ENCODE results near the gene KCNA10. TPM values are rescaled to one million over a fixed set of nuclear protein-coding genes. Genes with fewer than 3 reads are reported as not detected.

The KCNA10 gene
- total RNA-seq, 2 donors from 2014 or later = not detected

DNA sequence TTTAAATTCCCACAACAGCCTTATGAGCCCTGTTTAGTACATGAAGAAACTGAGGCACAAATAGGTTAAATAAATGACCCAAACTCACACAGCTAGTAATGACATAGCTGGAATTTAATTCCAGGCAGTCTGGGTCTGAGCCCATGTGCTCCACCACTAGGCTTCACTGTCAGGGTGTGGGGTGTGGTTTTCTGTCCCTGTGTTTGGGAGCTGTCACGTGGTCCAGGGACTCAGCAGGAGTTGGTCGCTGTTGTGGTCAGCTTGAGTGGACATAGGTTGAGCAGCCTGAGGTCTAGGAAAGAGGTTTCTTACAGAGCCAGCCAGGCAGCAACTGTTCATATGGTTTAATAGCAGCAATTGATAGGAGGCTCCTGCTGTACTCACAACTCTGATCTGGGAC lies 28.0 kb upstream of the KCNA10 start:
- no peaks in the 10 kb centered on the region for H3K9me3 ChIP-seq
- H3K36me3 ChIP-seq = no peaks in the 10 kb centered on the region
- no peak for TF ChIP-seq POLR2A (IDR thresholded peaks at IDR 0.05)
- TF ChIP-seq, protein P1, sequence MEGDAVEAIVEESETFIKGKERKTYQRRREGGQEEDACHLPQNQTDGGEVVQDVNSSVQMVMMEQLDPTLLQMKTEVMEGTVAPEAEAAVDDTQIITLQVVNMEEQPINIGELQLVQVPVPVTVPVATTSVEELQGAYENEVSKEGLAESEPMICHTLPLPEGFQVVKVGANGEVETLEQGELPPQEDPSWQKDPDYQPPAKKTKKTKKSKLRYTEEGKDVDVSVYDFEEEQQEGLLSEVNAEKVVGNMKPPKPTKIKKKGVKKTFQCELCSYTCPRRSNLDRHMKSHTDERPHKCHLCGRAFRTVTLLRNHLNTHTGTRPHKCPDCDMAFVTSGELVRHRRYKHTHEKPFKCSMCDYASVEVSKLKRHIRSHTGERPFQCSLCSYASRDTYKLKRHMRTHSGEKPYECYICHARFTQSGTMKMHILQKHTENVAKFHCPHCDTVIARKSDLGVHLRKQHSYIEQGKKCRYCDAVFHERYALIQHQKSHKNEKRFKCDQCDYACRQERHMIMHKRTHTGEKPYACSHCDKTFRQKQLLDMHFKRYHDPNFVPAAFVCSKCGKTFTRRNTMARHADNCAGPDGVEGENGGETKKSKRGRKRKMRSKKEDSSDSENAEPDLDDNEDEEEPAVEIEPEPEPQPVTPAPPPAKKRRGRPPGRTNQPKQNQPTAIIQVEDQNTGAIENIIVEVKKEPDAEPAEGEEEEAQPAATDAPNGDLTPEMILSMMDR (IDR thresholded peaks at IDR 0.05) = no peak
- no peak for TF ChIP-seq POLR2AphosphoS5 (IDR thresholded peaks at IDR 0.05)
- H3K27me3 ChIP-seq (replicated peaks; ENCODE audit: insufficient read depth) = no peaks in the 10 kb centered on the region
- no peaks in the 10 kb centered on the region for H3K4me1 ChIP-seq (replicated peaks)
- DNase-seq (ENCODE audit: low spot score) = no peak
- no peak overlapping the region for H3K27ac ChIP-seq
- 70% methylated on average over 2 of the region's 2 CpGs for WGBS
- intact Hi-C loops (cut with DNase I) = no loop called here
- no peak overlapping the region for H3K4me3 ChIP-seq

DNA sequence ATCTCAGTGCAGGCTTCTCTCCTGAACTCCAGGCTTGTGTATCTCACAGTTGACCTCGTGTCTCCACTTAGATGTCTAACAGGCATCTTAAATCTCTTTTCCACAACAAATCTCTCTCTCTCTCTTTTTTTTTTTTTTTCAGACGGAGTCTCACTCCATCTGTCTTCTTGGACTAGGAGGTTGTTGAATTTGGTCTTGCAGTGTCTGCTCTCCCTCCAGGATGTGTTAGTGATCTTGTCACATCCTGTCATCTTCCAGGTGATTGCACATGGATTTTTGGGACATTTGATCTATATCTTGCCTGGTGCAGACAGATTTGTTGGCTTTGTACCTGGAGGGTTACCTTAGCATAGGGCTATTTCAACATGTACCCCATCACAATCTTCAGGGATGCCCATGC lies 26.5 kb upstream of the KCNA10 start:
- H3K36me3 ChIP-seq = no peaks in the 10 kb centered on the region
- DNase-seq (ENCODE audit: low spot score) = no peak
- H3K9me3 ChIP-seq = no peaks in the 10 kb centered on the region
- intact Hi-C loops (cut with DNase I) = no loop called here
- no peak overlapping the region for H3K4me3 ChIP-seq
- TF ChIP-seq POLR2AphosphoS5 (IDR thresholded peaks at IDR 0.05) (no peak), POLR2A (IDR thresholded peaks at IDR 0.05) (no peak)
- no peak overlapping the region for H3K27ac ChIP-seq
- no peaks in the 10 kb centered on the region for H3K27me3 ChIP-seq (replicated peaks; ENCODE audit: insufficient read depth)
- WGBS = 61% methylated on average over 2 of the region's 2 CpGs
- H3K4me1 ChIP-seq (replicated peaks) = no peaks in the 10 kb centered on the region

DNA sequence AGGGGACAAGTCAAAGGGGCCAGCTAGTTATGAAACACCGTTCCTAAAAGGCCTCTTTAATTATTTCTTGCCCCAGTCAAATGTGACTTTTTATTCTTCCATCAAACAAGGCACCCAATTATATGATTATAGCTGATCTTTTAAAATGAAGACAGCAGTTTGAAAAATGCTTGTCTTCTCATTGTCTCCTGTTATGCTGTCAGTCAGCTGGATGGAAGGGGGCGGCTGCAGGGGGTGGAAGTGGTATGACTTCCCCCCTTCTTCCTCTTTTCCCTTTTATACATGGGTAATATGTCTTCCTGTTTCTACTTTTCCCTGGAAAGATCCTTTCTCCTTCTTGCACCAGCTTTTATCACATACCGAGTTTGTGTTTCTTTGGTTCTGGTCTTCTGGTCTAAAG lies 25.8 kb upstream of the KCNA10 start:
- intact Hi-C loops (cut with DNase I) = no loop called here
- Histone ChIP-seq H3K27me3 (replicated peaks; ENCODE audit: insufficient read depth) (no peaks in the 10 kb centered on the region), H3K4me1 (replicated peaks) (no peaks in the 10 kb centered on the region), H3K9me3 (no peaks in the 10 kb centered on the region), H3K36me3 (no peaks in the 10 kb centered on the region), H3K4me3 (no peak overlapping the region), H3K27ac (no peak overlapping the region)
- no peak for DNase-seq (ENCODE audit: low spot score)
- TF ChIP-seq POLR2A (IDR thresholded peaks at IDR 0.05) (no peak), POLR2AphosphoS5 (IDR thresholded peaks at IDR 0.05) (no peak)
- TF ChIP-seq, protein P1 (IDR thresholded peaks at IDR 0.05) = no peak
- 52% methylated on average over 3 of the region's 3 CpGs for WGBS

DNA sequence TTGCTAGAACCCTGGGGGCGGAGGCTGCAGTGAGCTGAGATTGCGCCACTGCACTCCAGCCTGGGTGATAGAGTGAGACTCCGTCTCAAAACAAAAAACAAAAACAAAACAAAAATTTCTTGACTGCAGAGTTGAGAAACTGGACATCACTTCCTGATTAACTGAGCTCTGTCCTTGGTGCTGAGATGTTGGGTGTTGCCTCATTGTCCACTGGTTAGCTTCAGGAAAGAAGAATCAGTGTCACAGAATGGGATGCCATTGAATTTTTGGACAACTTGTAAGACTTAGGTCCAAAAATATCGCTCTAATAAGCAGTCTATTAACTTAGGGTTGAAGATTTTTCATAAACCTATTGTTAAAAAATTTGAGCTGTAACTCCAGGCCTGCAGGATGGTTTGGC lies 23.8 kb upstream of the KCNA10 start:
- intact Hi-C loops (cut with DNase I) = no loop called here
- Histone ChIP-seq H3K9me3 (no peaks in the 10 kb centered on the region), H3K36me3 (no peaks in the 10 kb centered on the region), H3K4me3 (no peak overlapping the region), H3K27me3 (replicated peaks; ENCODE audit: insufficient read depth) (no peaks in the 10 kb centered on the region), H3K27ac (no peak overlapping the region), H3K4me1 (replicated peaks) (no peaks in the 10 kb centered on the region)
- TF ChIP-seq POLR2AphosphoS5 (IDR thresholded peaks at IDR 0.05) (no peak), POLR2A (IDR thresholded peaks at IDR 0.05) (no peak)
- TF ChIP-seq, protein P1 (IDR thresholded peaks at IDR 0.05) = no peak
- WGBS = 42% methylated on average over 4 of the region's 4 CpGs
- no peak for DNase-seq (ENCODE audit: low spot score)

DNA sequence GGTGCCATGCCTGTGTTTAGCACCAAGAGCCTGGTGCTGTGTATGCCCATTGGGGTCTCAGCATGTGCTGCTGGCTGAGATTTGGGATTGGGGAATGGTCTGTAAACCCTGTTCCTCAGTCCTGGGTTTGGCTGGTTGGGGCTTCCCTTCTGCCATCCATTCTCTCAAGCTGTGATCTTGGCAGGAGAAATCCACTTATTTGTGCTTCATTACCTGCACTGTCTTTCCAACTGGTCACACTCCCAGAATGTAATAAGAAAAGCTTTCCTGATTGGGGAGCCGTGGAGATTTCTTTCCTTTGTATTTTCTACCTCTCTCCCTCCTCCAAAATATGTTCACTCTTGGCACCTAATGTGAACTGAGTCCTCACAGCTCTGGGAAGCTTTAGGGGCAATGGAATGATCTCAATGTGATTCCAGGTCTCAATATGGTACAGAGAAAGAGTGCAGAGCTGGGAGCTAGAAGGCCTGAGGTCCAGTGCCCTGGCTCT lies 23.0 kb upstream of the KCNA10 start:
- no peaks in the 10 kb centered on the region for H3K36me3 ChIP-seq
- WGBS = 40% methylated on average over 1 of the region's 1 CpG
- TF ChIP-seq, protein P1 (IDR thresholded peaks at IDR 0.05) = no peak
- TF ChIP-seq POLR2A (IDR thresholded peaks at IDR 0.05) (no peak), POLR2AphosphoS5 (IDR thresholded peaks at IDR 0.05) (no peak)

More for the DNA sequence above, 23.0 kb upstream of the KCNA10 start:
- Histone ChIP-seq H3K4me1 (replicated peaks) (no peaks in the 10 kb centered on the region), H3K27me3 (replicated peaks; ENCODE audit: insufficient read depth) (no peaks in the 10 kb centered on the region), H3K9me3 (no peaks in the 10 kb centered on the region), H3K27ac (no peak overlapping the region), H3K4me3 (no peak overlapping the region)
- intact Hi-C loops (cut with DNase I) = no loop called here
- no peak for DNase-seq (ENCODE audit: low spot score)

All from prostate gland (tissue), 2 donors.